ENCODE measurements around the gene MAP3K5. TPM values are rescaled to one million over a fixed set of nuclear protein-coding genes. Genes with fewer than 3 reads are reported as not detected.

Gene MAP3K5
- total RNA-seq, 4 donors from 2014 or later, result 26.9 to 64.5 (median 34.0) TPM

- Histone ChIP-seq H3K27me3 (no peaks in the 10 kb centered on the region), H3K4me1 (peaks cover 0 to 43% (median 27%) of the 10 kb centered on the region in 4 donors), H3K27ac (no peak overlapping the region), H3K36me3 (no peaks in the 10 kb centered on the region), H3K4me3 (no peak overlapping the region), H3K9me3 (no peaks in the 10 kb centered on the region)
- 77 to 89% methylated on average over 13 of the region's 13 CpGs for WGBS, 2 donors
- no peak for DNase-seq (ENCODE audit: low spot score in 2 of 2)
- TF ChIP-seq POLR2A (IDR thresholded peaks at IDR 0.05) (no peak), CTCF (IDR thresholded peaks at IDR 0.05) (no peak), EP300 (IDR thresholded peaks at IDR 0.05) (no peak)
Measured at GRCh38 chr6:136749359-136749997, 42.8 kb downstream of the MAP3K5 start.

- H3K4me1 ChIP-seq, result peaks cover 0 to 38% (median 22%) of the 10 kb centered on the region in 4 donors
- no peak overlapping the region for H3K27ac ChIP-seq
- TF ChIP-seq CTCF (IDR thresholded peaks at IDR 0.05) (no peak), POLR2A (IDR thresholded peaks at IDR 0.05) (no peak), EP300 (IDR thresholded peaks at IDR 0.05) (no peak)
Measured at GRCh38 chr6:136747507-136747906, 44.8 kb downstream of the MAP3K5 start.

GRCh38 chr6:136745300-136745699, 47.0 kb downstream of the MAP3K5 start:
- Histone ChIP-seq H3K4me1 (peaks cover 0 to 19% (median 4%) of the 10 kb centered on the region in 4 donors), H3K27me3 (no peaks in the 10 kb centered on the region), H3K27ac (no peak overlapping the region), H3K36me3 (no peaks in the 10 kb centered on the region), H3K9me3 (no peaks in the 10 kb centered on the region), H3K4me3 (no peak overlapping the region)
- no peak for DNase-seq (ENCODE audit: low spot score in 2 of 2)
- 33 to 44% methylated on average over 6 of the region's 6 CpGs for WGBS, 2 donors
- TF ChIP-seq POLR2A (IDR thresholded peaks at IDR 0.05) (no peak), EP300 (IDR thresholded peaks at IDR 0.05) (no peak), CTCF (IDR thresholded peaks at IDR 0.05) (no peak)

More at GRCh38 chr6:136747507-136747906, 44.8 kb downstream of the MAP3K5 start:
- no peak for DNase-seq (ENCODE audit: low spot score in 2 of 2)
- no peaks in the 10 kb centered on the region for H3K27me3 ChIP-seq
- H3K4me3 ChIP-seq, result no peak overlapping the region
- 95 to 100% methylated on average over 1 of the region's 1 CpG for WGBS, 2 donors
- H3K36me3 ChIP-seq, result no peaks in the 10 kb centered on the region
- no peaks in the 10 kb centered on the region for H3K9me3 ChIP-seq

GRCh38 chr6:136744889-136745288, 47.4 kb downstream of the MAP3K5 start:
- 61 to 67% methylated on average over 5 of the region's 5 CpGs for WGBS, 2 donors
- no peak for TF ChIP-seq EP300 (IDR thresholded peaks at IDR 0.05)
- no peak for TF ChIP-seq POLR2A (IDR thresholded peaks at IDR 0.05)
- no peak for TF ChIP-seq CTCF (IDR thresholded peaks at IDR 0.05)
- Histone ChIP-seq H3K36me3 (no peaks in the 10 kb centered on the region), H3K9me3 (no peaks in the 10 kb centered on the region), H3K4me3 (no peak overlapping the region), H3K27ac (no peak overlapping the region), H3K27me3 (no peaks in the 10 kb centered on the region), H3K4me1 (peaks cover 0 to 19% (median 3%) of the 10 kb centered on the region in 4 donors)
- no peak for DNase-seq (ENCODE audit: low spot score in 2 of 2)

- Histone ChIP-seq H3K27ac (no peak overlapping the region), H3K36me3 (no peaks in the 10 kb centered on the region), H3K4me3 (no peak overlapping the region), H3K9me3 (no peaks in the 10 kb centered on the region), H3K27me3 (no peaks in the 10 kb centered on the region), H3K4me1 (peaks cover 0 to 38% (median 8%) of the 10 kb centered on the region in 4 donors)
- 71 to 72% methylated on average over 2 of the region's 2 CpGs for WGBS, 2 donors
- no peak for DNase-seq (ENCODE audit: low spot score in 2 of 2)
- no peak for TF ChIP-seq CTCF (IDR thresholded peaks at IDR 0.05)
- no peak for TF ChIP-seq POLR2A (IDR thresholded peaks at IDR 0.05)
- no peak for TF ChIP-seq EP300 (IDR thresholded peaks at IDR 0.05)
Measured at GRCh38 chr6:136742125-136742524, 50.2 kb downstream of the MAP3K5 start.
